Measurements from ENCODE around the gene CHMP4A.

- TF ChIP-seq SIN3A (IDR thresholded peaks at IDR 0.05; ENCODE audit: low read depth): no peak
- TF ChIP-seq POLR2A (IDR thresholded peaks at IDR 0.05; ENCODE audit: borderline replicate concordance, extremely low read depth, insufficient read depth, insufficient read length): no peak
- no peak for TF ChIP-seq EZH2phosphoT487 (IDR thresholded peaks at IDR 0.05; ENCODE audit: borderline replicate concordance)
- no peak for TF ChIP-seq CTCF (IDR thresholded peaks at IDR 0.05 in 2 of 3, conservative IDR thresholded peaks at IDR 0.05 in 1 of 3; ENCODE audit: borderline replicate concordance in 1 of 3, insufficient read depth in 1 of 3, low read depth in 2 of 3, low read length in 2 of 3)
- TF ChIP-seq YY1 (IDR thresholded peaks at IDR 0.05; ENCODE audit: extremely low read depth, insufficient replicate concordance, low read depth, low read length): no peak
- no peak for TF ChIP-seq CEBPB (IDR thresholded peaks at IDR 0.05; ENCODE audit: low read depth)
- TF ChIP-seq ATF3 (IDR thresholded peaks at IDR 0.05): no peak
- TF ChIP-seq EZH2 (IDR thresholded peaks at IDR 0.05): no peak
- no peak for TF ChIP-seq POLR2AphosphoS5 (IDR thresholded peaks at IDR 0.05; ENCODE audit: low read depth, low read length)
- TF ChIP-seq ZFX (IDR thresholded peaks at IDR 0.05): no peak
- no peak for TF ChIP-seq RAD21 (IDR thresholded peaks at IDR 0.05; ENCODE audit: low read depth)
- no peak for TF ChIP-seq EGR1 (IDR thresholded peaks at IDR 0.05; ENCODE audit: low read depth)
- TF ChIP-seq TCF7L2 (IDR thresholded peaks at IDR 0.05; ENCODE audit: borderline replicate concordance, extremely low read depth, insufficient read depth, insufficient read length): no peak
- no peak for TF ChIP-seq ZNF274 (IDR thresholded peaks at IDR 0.05; ENCODE audit: low read depth, low read length)
Observed at GRCh38 chr14:24226473-24226872, 13.2 kb upstream of the CHMP4A start.

Measured in HCT116 (cell line).